Endodermal cell (in vitro differentiated cells): ENCODE measurements around the gene ZSCAN5A. TPM values are rescaled to one million over a fixed set of nuclear protein-coding genes. Genes with fewer than 3 reads are reported as not detected.

ENCODE experiments used
- DNase-seq: peaks from one replicate; pipeline ENCODE4 v3.0.0-alpha.2; 2017
- H3K27ac ChIP-seq: 2 replicates; pipeline ENCODE4 v1.5.1; 2013; ENCODE audit warnings: mild to moderate bottlenecking, low read depth, low read length, moderate library complexity
- H3K27me3 ChIP-seq: 2 replicates; pipeline ENCODE4 v1.6.1; 2013; ENCODE audit warnings: mild to moderate bottlenecking, low read length, moderate library complexity; ENCODE audit not compliant: insufficient read depth, control insufficient read depth, poor library complexity, severe bottlenecking
- H3K36me3 ChIP-seq: 2 replicates; pipeline ENCODE4 v1.7.0; 2013; ENCODE audit warnings: mild to moderate bottlenecking, low read length, moderate library complexity; ENCODE audit not compliant: control insufficient read depth, insufficient read depth
- H3K4me1 ChIP-seq: one replicate; pipeline ENCODE4 v1.7.0; 2013; ENCODE audit warnings: low read length; ENCODE audit not compliant: control insufficient read depth, insufficient read depth
- H3K4me3 ChIP-seq: 2 replicates; pipeline ENCODE4 v1.5.1; 2013; ENCODE audit warnings: mild to moderate bottlenecking, low read length, moderate library complexity
- H3K9ac ChIP-seq: 2 replicates; pipeline ENCODE4 v1.6.1; 2013; ENCODE audit warnings: mild to moderate bottlenecking, low read length, moderate library complexity; ENCODE audit not compliant: poor library complexity, severe bottlenecking; ENCODE audit errors: extremely low read depth
- H3K9me3 ChIP-seq: 2 replicates; pipeline ENCODE4 v1.6.1; 2013; ENCODE audit warnings: mild to moderate bottlenecking, low read length, moderate library complexity; ENCODE audit not compliant: control insufficient read depth
- H3K27ac Mint-ChIP-seq: 2 replicates; pipeline ENCODE4 v1.8.0; 2020; ENCODE audit warnings: mixed read lengths
- H3K27me3 Mint-ChIP-seq: 2 replicates; pipeline ENCODE4 v1.8.0; 2021; ENCODE audit warnings: mild to moderate bottlenecking, mixed read lengths; ENCODE audit not compliant: insufficient read depth
- H3K36me3 Mint-ChIP-seq: 2 replicates; pipeline ENCODE4 v1.8.0; 2020; ENCODE audit warnings: low read depth, mixed read lengths
- H3K4me1 Mint-ChIP-seq: 2 replicates; pipeline ENCODE4 v1.8.0; 2020; ENCODE audit warnings: mixed read lengths
- H3K4me3 Mint-ChIP-seq: 2 replicates; pipeline ENCODE4 v1.8.0; 2020; ENCODE audit warnings: mild to moderate bottlenecking, moderate library complexity, mixed read lengths
- H3K9me3 Mint-ChIP-seq: 2 replicates; pipeline ENCODE4 v1.8.0; 2020; ENCODE audit warnings: mild to moderate bottlenecking, mixed read lengths
- CTCF ChIP-seq: fragments of 200-600 bp; sonication (generic); conservative IDR thresholded peaks from 2 replicates; pipeline ENCODE4 v1.5.0; 2021; ENCODE audit warnings: antibody characterized with exemption, mild to moderate bottlenecking
- WGBS, 2 experiments: methylation state at CpG; one replicate each; pipeline versions ENCODE4 v1.1.5 to v1.1.7; 2013; ENCODE audit warnings: missing lambda C conversion rate in 2 of 2, mixed read lengths in 1 of 2; ENCODE audit not compliant: insufficient coverage in 1 of 2, insufficient read length in 1 of 2; 5-methylcytosine and 5-hydroxymethylcytosine counted together
- total RNA-seq, 2 donors: library from RNA; stranded (reverse); fragmentation: NEBNext Ultra II Directional in 1 of 2; extraction: Animal tissue kit (Norgen Biotek cat#: 25700) in 1 of 2; gene quantifications; 2 replicates in 1 of 2; 3 replicates in 1 of 2; pipeline ENCODE4 v1.2.1, GENCODE V29; 2021

ZSCAN5A gene
- total RNA-seq, 2 donors from 2014 or later: 11.9 to 20.8 TPM

- H3K36me3 Mint-ChIP-seq: peaks cover 27% of the 10 kb centered on the region
- no peak overlapping the region for H3K27ac ChIP-seq
- 46 to 60% methylated on average over 4 to 6 of the region's 6 CpGs for WGBS, 2 experiments
- peaks cover 7% of the 10 kb centered on the region for H3K4me1 Mint-ChIP-seq
- H3K4me3 ChIP-seq: no peak overlapping the region
- TF ChIP-seq CTCF: no peak
- H3K4me3 Mint-ChIP-seq: no peak overlapping the region
- no peak overlapping the region for H3K9ac ChIP-seq
- H3K27me3 Mint-ChIP-seq: no peaks in the 10 kb centered on the region
- peaks cover 7% of the 10 kb centered on the region for H3K9me3 ChIP-seq
- no peak overlapping the region for H3K27ac Mint-ChIP-seq
- H3K4me1 ChIP-seq: no peaks in the 10 kb centered on the region
- DNase-seq: no peak
- H3K9me3 Mint-ChIP-seq: peaks cover 9% of the 10 kb centered on the region
- no peaks in the 10 kb centered on the region for H3K27me3 ChIP-seq
- peaks cover 9% of the 10 kb centered on the region for H3K36me3 ChIP-seq
These were observed 41.0 kb downstream of the ZSCAN5A start for GRCh38 chr19:56273563-56274117.

- peaks cover 7% of the 10 kb centered on the region for H3K36me3 ChIP-seq
- peaks cover 4% of the 10 kb centered on the region for H3K9me3 ChIP-seq
- DNase-seq: no peak
- no peaks in the 10 kb centered on the region for H3K4me1 ChIP-seq
- H3K4me3 ChIP-seq: no peak within 1 kb of the TSS
- 89 to 93% methylated on average over 5 to 6 of the region's 6 CpGs for WGBS, 2 experiments
- H3K36me3 Mint-ChIP-seq: peaks cover 20% of the 10 kb centered on the region
- H3K27ac Mint-ChIP-seq: no peak within 1 kb of the TSS
- no peaks in the 10 kb centered on the region for H3K27me3 Mint-ChIP-seq
- TF ChIP-seq CTCF: no peak
- H3K9me3 Mint-ChIP-seq: peaks cover 5% of the 10 kb centered on the region
- no peak within 1 kb of the TSS for H3K27ac ChIP-seq
- H3K27me3 ChIP-seq: no peaks in the 10 kb centered on the region
- no peak within 1 kb of the TSS for H3K4me3 Mint-ChIP-seq
- H3K9ac ChIP-seq: no peak within 1 kb of the TSS
- H3K4me1 Mint-ChIP-seq: peaks cover 7% of the 10 kb centered on the region
These were observed 42.4 kb downstream of the ZSCAN5A start, which contains the start of gene EDDM13 for GRCh38 chr19:56272161-56272798. EDDM13 (plus strand) TSS chr19:56272748; CDS start chr19:56272835, 87 bp downstream.

GRCh38 chr19:56271151-56271550, 43.5 kb downstream of the ZSCAN5A start:
- no peak for DNase-seq
- WGBS, 2 experiments: 93 to 95% methylated on average over 4 to 6 of the region's 6 CpGs
- no peaks in the 10 kb centered on the region for H3K9me3 Mint-ChIP-seq
- Histone ChIP-seq H3K4me3 (no peak overlapping the region), H3K9me3 (no peaks in the 10 kb centered on the region), H3K36me3 (peaks cover 3% of the 10 kb centered on the region), H3K9ac (no peak overlapping the region), H3K27me3 (no peaks in the 10 kb centered on the region), H3K27ac (no peak overlapping the region), H3K4me1 (no peaks in the 10 kb centered on the region)
- peaks cover 18% of the 10 kb centered on the region for H3K36me3 Mint-ChIP-seq
- H3K4me3 Mint-ChIP-seq: no peak overlapping the region
- no peak for TF ChIP-seq CTCF
- H3K27ac Mint-ChIP-seq: no peak overlapping the region
- peaks cover 7% of the 10 kb centered on the region for H3K4me1 Mint-ChIP-seq
- H3K27me3 Mint-ChIP-seq: no peaks in the 10 kb centered on the region
